ENCODE measurements around the gene TMPO. TPM values are rescaled to one million over a fixed set of nuclear protein-coding genes. Genes with fewer than 3 reads are reported as not detected.

TMPO gene
- total and polyA plus RNA-seq, 2 of the 4 experiments (the other 2 are of a cell fraction) = 30.0 to 62.0 TPM

GRCh38 chr12:98475565-98475908 lies 39.9 kb upstream of the TMPO start:
- H2BK120ac ChIP-seq (ENCODE audit: low read depth, low read length) = peak overlapping the region; percentile 62
- peaks cover 2% of the 10 kb centered on the region; the same call in 1 of the 2 replicates for H3K4me1 ChIP-seq (ENCODE audit: control insufficient read depth, insufficient read depth, low read length)
- no peak overlapping the region; the same call in 1 of the 2 replicates for H3K18ac ChIP-seq (ENCODE audit: low read depth, low read length)
- H3K14ac ChIP-seq (replicated peaks; ENCODE audit: low read depth, low read length) = no peak overlapping the region
- no peak overlapping the region for H3K9ac ChIP-seq (ENCODE audit: low read depth, low read length)
- peak overlapping the region in 1 of 2 experiments; percentile 22; a peak in 1 of 4 replicates for H4K8ac ChIP-seq (ENCODE audit: low read depth in 2 of 2, low read length in 2 of 2)
- no peak overlapping the region for H3K4ac ChIP-seq (ENCODE audit: low read depth, low read length)
- no peak overlapping the region for H3K56ac ChIP-seq (ENCODE audit: extremely low read depth, insufficient read depth, low read length)
- TF ChIP-seq CTCF (conservative IDR thresholded peaks at IDR 0.05; ENCODE audit: low read depth, low read length) (no peak), NFE2L2 (IDR thresholded peaks at IDR 0.05; ENCODE audit: low read depth, low read length) (no peak)
- H2AK9ac ChIP-seq (replicated peaks; ENCODE audit: low read depth, low read length, poor library complexity) = no peak overlapping the region
- no peak overlapping the region for H4K5ac ChIP-seq (ENCODE audit: low read depth, low read length)
- no peak overlapping the region for H2AK5ac ChIP-seq (ENCODE audit: low read depth, low read length)
- 0 out of 2 replicates have a peak overlapping the region, but pooled peaks have one; percentile 10 for H3K23ac ChIP-seq (ENCODE audit: low read depth, low read length)
- no peak for DNase-seq
- no peak overlapping the region for H2BK15ac ChIP-seq (ENCODE audit: low read depth, low read length)
- H3K4me2 ChIP-seq (ENCODE audit: low read depth, low read length) = peak overlapping the region; percentile 38; the same call in 1 of the 2 replicates
- POLR2A ChIA-PET (ENCODE audit: unreplicated experiment) = interaction anchor here (0.5 kb wide), 1 partner anchor 67 kb away, joined by 3 read pairs; no protein-coding TSS in a partner anchor
- no peak overlapping the region for H3K4me3 ChIP-seq (ENCODE audit: insufficient read depth, low read depth, low read length)
- no peak overlapping the region for H3K27ac ChIP-seq (ENCODE audit: insufficient read depth, low read length)
- no peaks in the 10 kb centered on the region for H3K9me3 ChIP-seq (ENCODE audit: control insufficient read depth, insufficient read depth, low read length)
- no peaks in the 10 kb centered on the region for H4K20me1 ChIP-seq (ENCODE audit: insufficient read depth, low read length)
- in situ Hi-C loops (cut with MboI; ENCODE audit: low sequenced_read_pairs) = no loop called here
- peak overlapping the region; percentile 63; the same call in 1 of the 2 replicates for H4K91ac ChIP-seq (ENCODE audit: insufficient read depth, low read depth, low read length)
- dilution Hi-C loops (cut with HindIII; ENCODE audit: low sequenced_read_pairs, unreplicated experiment) = no loop called here
- BruUV-seq (replicated peaks) = no TSS peak
- H3K79me1 ChIP-seq (ENCODE audit: low read depth in 1 of 2, low read length in 2 of 2) = no peaks in the 10 kb centered on the region
- H2BK5ac ChIP-seq (ENCODE audit: low read depth, low read length, poor library complexity, severe bottlenecking) = peak overlapping the region; percentile 54
- no peaks in the 10 kb centered on the region for H3K36me3 ChIP-seq (ENCODE audit: control insufficient read depth, insufficient read depth, low read length)
- peak overlapping the region; percentile 24 for H2AFZ ChIP-seq (replicated peaks; ENCODE audit: low read length, poor library complexity)
- no peaks in the 10 kb centered on the region for H3K9me1 ChIP-seq (ENCODE audit: insufficient read depth, low read length)
- peak overlapping the region; percentile 61; the same call in 1 of the 2 replicates for H2BK20ac ChIP-seq (ENCODE audit: low read depth, low read length)
- ATAC-seq (ENCODE audit: low read depth) = no peak
- H3K27me3 ChIP-seq (ENCODE audit: control insufficient read depth, insufficient read depth, low read length) = no peaks in the 10 kb centered on the region; the same call in none of the 2 replicates
- intact Hi-C loops (cut with micrococcal nuclease) = loop anchor here (1.0 kb wide), 1 partner anchor 36 kb away; no protein-coding TSS in a partner anchor
- CTCF ChIA-PET = interaction anchor here (0.5 kb wide), 1 partner anchor 12 kb away, joined by 4 read pairs; no protein-coding TSS in a partner anchor
